ENCODE results near the gene GPRIN3.

DNA sequence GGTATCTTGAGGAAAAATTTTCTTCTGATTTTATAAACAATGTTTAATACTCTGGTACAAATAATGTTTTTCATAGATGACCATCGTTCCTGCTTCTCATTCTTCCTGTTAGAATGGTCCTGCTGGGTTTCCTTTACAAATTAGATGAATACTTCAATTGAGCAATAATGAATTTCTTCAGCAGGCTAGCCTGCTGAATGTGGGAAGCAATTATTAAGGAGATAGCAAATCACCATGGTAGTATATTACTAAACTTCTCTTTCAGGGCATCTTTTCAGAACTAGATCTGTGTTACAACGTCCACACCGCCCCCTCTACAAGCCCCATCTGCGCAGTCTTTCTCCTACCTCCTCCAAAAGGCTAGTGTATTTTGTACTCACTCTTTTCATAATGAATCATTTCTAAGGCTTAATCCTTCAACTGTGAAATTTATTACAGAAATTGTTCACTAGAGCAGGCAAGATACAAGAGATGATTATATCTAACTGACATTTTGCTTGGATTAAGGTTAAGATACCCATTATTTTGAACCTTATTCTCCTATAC is 38.4 kb downstream of the GPRIN3 start:
- TF ChIP-seq, protein P1, sequence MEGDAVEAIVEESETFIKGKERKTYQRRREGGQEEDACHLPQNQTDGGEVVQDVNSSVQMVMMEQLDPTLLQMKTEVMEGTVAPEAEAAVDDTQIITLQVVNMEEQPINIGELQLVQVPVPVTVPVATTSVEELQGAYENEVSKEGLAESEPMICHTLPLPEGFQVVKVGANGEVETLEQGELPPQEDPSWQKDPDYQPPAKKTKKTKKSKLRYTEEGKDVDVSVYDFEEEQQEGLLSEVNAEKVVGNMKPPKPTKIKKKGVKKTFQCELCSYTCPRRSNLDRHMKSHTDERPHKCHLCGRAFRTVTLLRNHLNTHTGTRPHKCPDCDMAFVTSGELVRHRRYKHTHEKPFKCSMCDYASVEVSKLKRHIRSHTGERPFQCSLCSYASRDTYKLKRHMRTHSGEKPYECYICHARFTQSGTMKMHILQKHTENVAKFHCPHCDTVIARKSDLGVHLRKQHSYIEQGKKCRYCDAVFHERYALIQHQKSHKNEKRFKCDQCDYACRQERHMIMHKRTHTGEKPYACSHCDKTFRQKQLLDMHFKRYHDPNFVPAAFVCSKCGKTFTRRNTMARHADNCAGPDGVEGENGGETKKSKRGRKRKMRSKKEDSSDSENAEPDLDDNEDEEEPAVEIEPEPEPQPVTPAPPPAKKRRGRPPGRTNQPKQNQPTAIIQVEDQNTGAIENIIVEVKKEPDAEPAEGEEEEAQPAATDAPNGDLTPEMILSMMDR (IDR thresholded peaks at IDR 0.05), result no peak
- TF ChIP-seq POLR2AphosphoS5 (IDR thresholded peaks at IDR 0.05), result no peak
